ENCODE measurements around the gene PITPNC1. TPM values are rescaled to one million over a fixed set of nuclear protein-coding genes. Genes with fewer than 3 reads are reported as not detected.
"Not testable (repeated sequence)": the region's sequence is repeated elsewhere in the genome, so short reads cannot be mapped to it uniquely, and the experiment has no call there.

PITPNC1 gene
- total RNA-seq, 1 donor from 2014 or later: 18.4 TPM

DNA sequence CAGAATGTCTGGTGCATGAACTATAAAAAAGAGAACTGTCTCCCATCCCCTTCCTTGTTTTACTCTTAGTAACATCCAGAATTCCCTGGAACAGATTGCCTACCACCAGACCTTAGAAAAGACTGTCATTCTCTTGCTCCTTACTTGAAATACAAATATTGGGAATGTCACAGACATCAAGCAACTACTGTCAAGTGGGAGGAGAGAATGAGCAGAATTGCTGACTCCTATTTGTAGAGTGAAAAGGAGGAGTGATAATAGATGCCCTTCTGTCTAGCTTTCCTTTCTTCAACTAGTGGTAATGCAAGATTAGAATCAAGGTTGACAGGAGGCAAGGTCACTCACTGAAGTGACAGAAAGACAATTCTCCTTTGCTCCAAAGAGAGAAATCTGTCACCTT, 316.7 kb downstream of the PITPNC1 start:
- no peak overlapping the region for H3K4me3 ChIP-seq (ENCODE audit: low read depth, low read length)
- DNase-seq (ENCODE audit: low read depth): no peak
- TF ChIP-seq, protein P1, sequence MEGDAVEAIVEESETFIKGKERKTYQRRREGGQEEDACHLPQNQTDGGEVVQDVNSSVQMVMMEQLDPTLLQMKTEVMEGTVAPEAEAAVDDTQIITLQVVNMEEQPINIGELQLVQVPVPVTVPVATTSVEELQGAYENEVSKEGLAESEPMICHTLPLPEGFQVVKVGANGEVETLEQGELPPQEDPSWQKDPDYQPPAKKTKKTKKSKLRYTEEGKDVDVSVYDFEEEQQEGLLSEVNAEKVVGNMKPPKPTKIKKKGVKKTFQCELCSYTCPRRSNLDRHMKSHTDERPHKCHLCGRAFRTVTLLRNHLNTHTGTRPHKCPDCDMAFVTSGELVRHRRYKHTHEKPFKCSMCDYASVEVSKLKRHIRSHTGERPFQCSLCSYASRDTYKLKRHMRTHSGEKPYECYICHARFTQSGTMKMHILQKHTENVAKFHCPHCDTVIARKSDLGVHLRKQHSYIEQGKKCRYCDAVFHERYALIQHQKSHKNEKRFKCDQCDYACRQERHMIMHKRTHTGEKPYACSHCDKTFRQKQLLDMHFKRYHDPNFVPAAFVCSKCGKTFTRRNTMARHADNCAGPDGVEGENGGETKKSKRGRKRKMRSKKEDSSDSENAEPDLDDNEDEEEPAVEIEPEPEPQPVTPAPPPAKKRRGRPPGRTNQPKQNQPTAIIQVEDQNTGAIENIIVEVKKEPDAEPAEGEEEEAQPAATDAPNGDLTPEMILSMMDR (conservative IDR thresholded peaks at IDR 0.05; ENCODE audit: low read depth, low read length): no peak

DNA sequence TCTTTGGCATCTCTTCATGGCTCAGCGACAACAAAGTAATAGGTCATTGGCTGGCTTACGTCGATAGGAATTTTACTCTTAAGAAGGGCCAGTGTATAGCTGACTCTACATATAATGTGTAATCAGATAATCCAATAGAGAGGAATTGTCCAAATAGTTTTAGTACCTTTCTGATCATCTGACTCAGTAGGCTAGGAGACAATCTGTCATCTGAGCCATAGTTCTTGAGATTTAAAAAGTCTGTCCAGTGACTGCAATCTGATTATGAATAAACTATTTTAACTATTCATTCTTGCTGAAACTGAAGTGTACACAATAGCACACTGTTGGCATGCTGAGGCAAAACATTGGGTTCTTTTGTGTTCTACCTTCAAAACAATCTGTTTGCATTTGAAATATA, 319.3 kb downstream of the PITPNC1 start:
- TF ChIP-seq, protein P1 (conservative IDR thresholded peaks at IDR 0.05; ENCODE audit: low read depth, low read length): no peak
- no peak for DNase-seq (ENCODE audit: low read depth)
- no peak overlapping the region for H3K4me3 ChIP-seq (ENCODE audit: low read depth, low read length)

DNA sequence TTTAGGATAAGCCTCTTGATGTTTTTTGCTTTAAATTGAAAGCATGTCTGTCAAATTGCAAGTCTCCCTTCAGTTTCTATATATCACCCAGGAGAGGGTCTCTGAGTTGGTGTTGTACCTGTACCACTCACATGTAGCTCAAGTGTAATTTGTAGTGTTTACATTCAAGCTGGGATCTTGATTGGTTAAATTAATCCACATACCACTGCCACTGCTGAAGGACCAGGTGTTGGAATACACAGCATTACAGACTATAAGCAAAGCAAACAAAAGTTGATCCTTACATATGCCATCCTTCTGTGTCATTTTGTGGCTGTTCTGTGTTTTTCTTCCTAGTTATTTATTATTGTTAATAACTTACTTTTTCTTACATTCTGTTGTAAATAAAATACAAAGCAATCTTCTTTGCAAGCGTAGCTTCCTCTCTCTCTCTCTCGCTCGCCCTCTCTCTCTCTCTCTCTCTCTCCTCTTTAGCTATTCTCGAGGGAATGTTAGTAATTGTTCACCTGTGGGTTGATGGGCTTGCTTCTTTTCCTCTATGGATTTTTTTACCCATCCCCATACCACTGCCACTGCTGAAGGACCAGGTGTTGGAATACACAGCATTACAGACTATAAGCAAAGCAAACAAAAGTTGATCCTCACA, 319.9 kb downstream of the PITPNC1 start:
- no peak for DNase-seq (ENCODE audit: low read depth)
- TF ChIP-seq, protein P1 (conservative IDR thresholded peaks at IDR 0.05; ENCODE audit: low read depth, low read length): no peak
- H3K4me3 ChIP-seq (ENCODE audit: low read depth, low read length): no peak overlapping the region

DNA sequence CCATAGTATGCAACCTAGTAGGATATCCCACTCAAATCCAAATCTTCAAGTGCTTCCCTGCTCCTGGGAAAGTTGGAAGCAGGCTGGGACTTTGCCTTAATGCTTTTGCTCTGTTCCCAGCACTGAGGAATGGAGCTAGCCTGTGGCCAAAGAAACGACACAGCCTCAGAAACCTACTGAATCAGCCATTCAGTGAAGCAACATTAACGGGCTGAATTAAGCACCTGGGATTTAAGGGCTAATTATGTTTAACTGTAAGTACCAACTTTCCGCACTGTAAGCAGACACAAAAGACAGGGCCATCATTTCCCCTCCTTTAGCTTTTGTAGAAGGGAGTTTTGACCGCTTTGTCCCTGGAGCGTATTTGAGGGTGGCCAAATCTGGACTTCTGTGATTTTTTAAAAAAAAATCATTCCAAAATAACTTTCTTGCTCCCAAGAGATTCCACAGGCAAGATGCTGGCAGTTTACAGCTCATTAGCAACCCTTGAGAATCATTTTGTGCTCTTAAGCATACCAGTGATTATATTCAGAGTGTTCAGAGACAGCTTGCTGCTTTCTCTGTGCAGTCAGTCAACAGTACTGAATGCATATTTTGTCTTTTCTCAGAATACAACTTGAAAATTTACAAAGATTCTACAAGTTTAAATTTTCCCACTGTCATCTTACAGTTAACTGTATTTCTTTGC, 323.1 kb downstream of the PITPNC1 start:
- TF ChIP-seq, protein P1 (conservative IDR thresholded peaks at IDR 0.05; ENCODE audit: low read depth, low read length): no peak
- no peak overlapping the region for H3K4me3 ChIP-seq (ENCODE audit: low read depth, low read length)
- no peak for DNase-seq (ENCODE audit: low read depth)

DNA sequence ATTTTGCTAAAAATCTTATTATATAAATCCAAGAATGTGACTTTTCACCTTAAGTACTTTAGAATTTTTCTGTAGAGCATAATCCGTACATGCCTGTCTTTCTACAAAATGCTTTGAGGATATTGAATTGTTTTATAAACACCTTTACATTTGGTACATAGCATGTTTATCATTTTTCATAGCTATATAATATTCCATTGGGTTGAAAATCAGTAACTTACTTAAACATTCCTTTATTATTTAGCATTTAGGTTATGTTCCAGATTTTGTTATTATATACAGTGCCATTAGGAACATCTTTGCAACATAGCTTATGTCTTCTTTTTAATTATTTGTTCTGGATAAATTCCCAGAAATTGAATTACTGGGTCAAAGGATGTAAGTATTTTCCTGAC, 323.6 kb downstream of the PITPNC1 start:
- no peak overlapping the region for H3K4me3 ChIP-seq (ENCODE audit: low read depth, low read length)
- no peak for DNase-seq (ENCODE audit: low read depth)
- TF ChIP-seq, protein P1 (conservative IDR thresholded peaks at IDR 0.05; ENCODE audit: low read depth, low read length): no peak

DNA sequence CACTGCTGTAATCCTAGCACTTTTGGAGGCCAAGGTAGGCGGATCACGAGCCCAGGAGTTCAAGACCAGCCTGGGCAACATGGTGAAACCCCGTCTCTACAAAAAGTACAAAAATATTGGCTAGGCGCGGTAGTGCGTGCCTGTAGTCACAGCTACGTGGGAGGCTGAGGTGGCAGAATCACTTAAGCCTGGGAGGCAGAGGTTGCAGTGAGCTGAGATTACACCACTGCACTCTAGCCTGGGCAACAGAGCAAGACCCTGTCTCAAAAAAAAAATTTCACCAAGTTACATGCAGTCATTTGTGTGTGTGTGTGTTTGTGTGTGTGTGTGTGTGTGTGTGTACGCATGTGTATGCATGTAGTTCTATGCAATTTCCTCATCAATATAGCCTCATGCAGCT, 325.8 kb downstream of the PITPNC1 start:
- H3K4me3 ChIP-seq (ENCODE audit: low read depth, low read length); DNase-seq (ENCODE audit: low read depth): not testable (repeated sequence)

DNA sequence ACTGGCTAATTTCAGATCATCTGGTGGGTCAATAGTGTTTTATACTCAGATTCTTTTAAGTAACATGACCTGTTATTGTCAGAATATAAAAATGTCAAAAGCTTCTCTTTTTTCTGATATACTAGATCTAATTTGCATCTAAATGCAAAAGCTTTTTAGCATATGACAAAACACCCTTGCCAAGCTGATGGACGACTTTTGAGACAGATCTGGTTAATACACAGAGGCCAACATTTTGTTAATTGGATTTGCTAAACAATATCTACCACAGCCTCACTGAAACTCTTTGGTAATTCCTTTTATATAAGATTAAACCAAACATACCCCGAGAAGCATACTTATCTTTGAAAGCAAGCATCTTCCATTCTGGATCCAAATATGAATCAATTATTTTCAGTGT, 330.4 kb downstream of the PITPNC1 start:
- no peak for DNase-seq (ENCODE audit: low read depth)
- TF ChIP-seq, protein P1 (conservative IDR thresholded peaks at IDR 0.05; ENCODE audit: low read depth, low read length): no peak
- H3K4me3 ChIP-seq (ENCODE audit: low read depth, low read length): no peak overlapping the region
